ENCODE measurements around the gene TAF4. TPM values are rescaled to one million over a fixed set of nuclear protein-coding genes. Genes with fewer than 3 reads are reported as not detected.

The TAF4 gene
- total and polyA plus RNA-seq, 2 of the 13 experiments (the other 11 are each of a cell fraction or from before 2014, with no cell fraction given) = 5.9 to 12.0 TPM

- no peak for TF ChIP-seq ZNF609 (CRISPR knock-in tag; IDR thresholded peaks at IDR 0.05; ENCODE audit: borderline replicate concordance)
- TF ChIP-seq MBNL3 (CRISPR knock-in tag; conservative IDR thresholded peaks at IDR 0.05) = no peak
- no peak for TF ChIP-seq ZNF33B (CRISPR knock-in tag; IDR thresholded peaks at IDR 0.05)
- no peak for TF ChIP-seq SETDB1 (CRISPR knock-in tag; IDR thresholded peaks at IDR 0.05; ENCODE audit: borderline replicate concordance)
- no peak; the same call in none of the 2 replicates for TF ChIP-seq KDM2A (CRISPR knock-in tag; IDR thresholded peaks at IDR 0.05; ENCODE audit: borderline replicate concordance, low read depth)
- TF ChIP-seq ZNF614 (CRISPR knock-in tag; IDR thresholded peaks at IDR 0.05; ENCODE audit: borderline replicate concordance) = no peak
- TF ChIP-seq CEBPG (CRISPR knock-in tag; IDR thresholded peaks at IDR 0.05) = no peak
- TF ChIP-seq, protein P1, sequence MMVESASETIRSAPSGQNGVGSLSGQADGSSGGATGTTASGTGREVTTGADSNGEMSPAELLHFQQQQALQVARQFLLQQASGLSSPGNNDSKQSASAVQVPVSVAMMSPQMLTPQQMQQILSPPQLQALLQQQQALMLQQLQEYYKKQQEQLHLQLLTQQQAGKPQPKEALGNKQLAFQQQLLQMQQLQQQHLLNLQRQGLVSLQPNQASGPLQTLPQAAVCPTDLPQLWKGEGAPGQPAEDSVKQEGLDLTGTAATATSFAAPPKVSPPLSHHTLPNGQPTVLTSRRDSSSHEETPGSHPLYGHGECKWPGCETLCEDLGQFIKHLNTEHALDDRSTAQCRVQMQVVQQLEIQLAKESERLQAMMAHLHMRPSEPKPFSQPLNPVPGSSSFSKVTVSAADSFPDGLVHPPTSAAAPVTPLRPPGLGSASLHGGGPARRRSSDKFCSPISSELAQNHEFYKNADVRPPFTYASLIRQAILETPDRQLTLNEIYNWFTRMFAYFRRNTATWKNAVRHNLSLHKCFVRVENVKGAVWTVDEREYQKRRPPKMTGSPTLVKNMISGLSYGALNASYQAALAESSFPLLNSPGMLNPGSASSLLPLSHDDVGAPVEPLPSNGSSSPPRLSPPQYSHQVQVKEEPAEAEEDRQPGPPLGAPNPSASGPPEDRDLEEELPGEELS (CRISPR knock-in tag; IDR thresholded peaks at IDR 0.05) = no peak
- no peak for TF ChIP-seq NONO (IDR thresholded peaks at IDR 0.05)
- no peak for TF ChIP-seq NONO (CRISPR knock-in tag; conservative IDR thresholded peaks at IDR 0.05)
- no peak for TF ChIP-seq FOXA3 (CRISPR knock-in tag; IDR thresholded peaks at IDR 0.05)
- no peak; the same call in 1 of the 2 replicates for TF ChIP-seq ZNF34 (CRISPR knock-in tag; IDR thresholded peaks at IDR 0.05; ENCODE audit: borderline replicate concordance)
- TF ChIP-seq IRF9 (CRISPR knock-in tag; IDR thresholded peaks at IDR 0.05; ENCODE audit: borderline replicate concordance) = no peak
- TF ChIP-seq ZBTB33 (CRISPR knock-in tag; IDR thresholded peaks at IDR 0.05) = no peak
- no peak for TF ChIP-seq CHD4 (IDR thresholded peaks at IDR 0.05; ENCODE audit: borderline replicate concordance, low read length)
- TF ChIP-seq ZNF772 (CRISPR knock-in tag; IDR thresholded peaks at IDR 0.05) = no peak
- TF ChIP-seq ZNF740 (CRISPR knock-in tag; IDR thresholded peaks at IDR 0.05) = 0 out of 2 replicates have a peak, but pooled peaks have one; percentile 27
- TF ChIP-seq CBX2 (IDR thresholded peaks at IDR 0.05; ENCODE audit: low read depth, low read length) = no peak
- TF ChIP-seq CBX2 (CRISPR knock-in tag; IDR thresholded peaks at IDR 0.05; ENCODE audit: low read depth) = no peak
- TF ChIP-seq ZNF790 (CRISPR knock-in tag; IDR thresholded peaks at IDR 0.05; ENCODE audit: borderline replicate concordance) = no peak; the same call in 1 of the 2 replicates
Measured at GRCh38 chr20:62066339-62066982, 780 bp upstream of the TAF4 start (continued).

All from HepG2 (cell line).